GM21825 (cell line): ENCODE measurements around the gene TUT1.
"Not testable (repeated sequence)": the region's sequence is repeated elsewhere in the genome, so short reads cannot be mapped to it uniquely, and the experiment has no call there.

ENCODE experiments used
- ATAC-seq: cut with Tn5 transposase; IDR thresholded peaks from one replicate; pipeline ENCODE4 v1.9.1; 2021; ENCODE audit warnings: mild to moderate bottlenecking, moderate library complexity; ENCODE audit not compliant: unreplicated experiment

TUT1 gene

GRCh38 chr11:62556875-62557631 is 34.3 kb downstream of the TUT1 start:
- ATAC-seq = peak; percentile 23

GRCh38 chr11:62556108-62556874 is 35.0 kb downstream of the TUT1 start:
- peak; percentile 37 for ATAC-seq

GRCh38 chr11:62555464-62556107 is 35.7 kb downstream of the TUT1 start:
- no peak for ATAC-seq

GRCh38 chr11:62554387-62555167 is 36.7 kb downstream of the TUT1 start:
- ATAC-seq = no peak

- no peak for ATAC-seq
Observed at GRCh38 chr11:62553839-62554361, 37.4 kb downstream of the TUT1 start.

- ATAC-seq = no peak
Observed at GRCh38 chr11:62553080-62553838, 38.1 kb downstream of the TUT1 start.

- ATAC-seq = no peak
Observed at GRCh38 chr11:62552485-62553079, 38.7 kb downstream of the TUT1 start.

GRCh38 chr11:62550478-62550877 is 40.8 kb downstream of the TUT1 start:
- ATAC-seq = not testable (repeated sequence)

GRCh38 chr11:62548545-62549335 is 42.6 kb downstream of the TUT1 start:
- ATAC-seq = no peak

- no peak for ATAC-seq
Observed at GRCh38 chr11:62547691-62548281, 43.5 kb downstream of the TUT1 start.

GRCh38 chr11:62546929-62547625 is 44.2 kb downstream of the TUT1 start:
- ATAC-seq = no peak

GRCh38 chr11:62546244-62546928 is 44.9 kb downstream of the TUT1 start, which contains the start of gene AHNAK:
TSS of gene AHNAK (minus strand) at chr11:62546806. CDS start at chr11:62536098, 10,708 bp downstream.
- no peak for ATAC-seq

GRCh38 chr11:62545437-62546243 is 45.7 kb downstream of the TUT1 start:
- no peak for ATAC-seq

GRCh38 chr11:62544581-62545436 is 46.5 kb downstream of the TUT1 start:
- ATAC-seq = no peak

- no peak for ATAC-seq
Observed at GRCh38 chr11:62543680-62544444, 47.5 kb downstream of the TUT1 start.
